Measurements from ENCODE around the gene SYCE3. TPM values are rescaled to one million over a fixed set of nuclear protein-coding genes. Genes with fewer than 3 reads are reported as not detected.

Gene SYCE3
- total RNA-seq, 1 experiment from 2014 or later = not detected

DNA sequence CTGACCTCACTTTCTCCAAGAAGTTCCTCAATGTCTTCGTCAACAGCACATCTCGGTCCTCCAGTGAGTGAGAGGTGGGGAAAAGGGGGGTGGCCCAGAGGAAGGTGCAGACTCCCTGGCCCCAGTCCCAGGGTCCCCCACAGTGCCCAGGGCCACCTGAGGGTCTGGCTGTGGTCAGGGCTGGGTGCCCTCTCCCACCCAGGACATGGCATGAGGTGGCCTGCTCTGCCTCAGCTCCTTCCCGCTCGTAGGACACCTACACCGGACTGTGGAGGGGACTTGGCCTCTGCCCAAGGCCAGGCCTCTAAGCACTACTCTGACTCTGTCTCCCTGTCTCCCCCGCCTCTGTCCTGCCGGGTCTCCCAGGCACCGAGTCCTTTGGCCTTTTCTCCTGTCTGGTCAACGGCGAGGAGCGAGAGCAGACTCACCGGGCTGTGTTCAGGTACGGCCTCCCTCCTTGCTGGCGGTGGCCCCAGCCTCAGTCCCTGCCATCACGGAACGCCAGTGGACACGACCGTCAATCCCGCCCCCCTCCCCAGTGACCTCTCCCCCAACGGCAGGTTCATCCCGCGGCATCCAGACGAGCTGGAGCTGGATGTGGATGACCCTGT is 42.4 kb upstream of the SYCE3 start:
- no peak for DNase-seq (ENCODE audit: low spot score)
- Histone ChIP-seq H3K36me3 (ENCODE audit: insufficient read depth, low read length, poor library complexity, severe bottlenecking) (no peaks in the 10 kb centered on the region), H3K27ac (ENCODE audit: low read depth, low read length, poor library complexity, severe bottlenecking) (no peak overlapping the region), H3K4me1 (ENCODE audit: insufficient read depth, low read length, poor library complexity, severe bottlenecking) (no peaks in the 10 kb centered on the region), H3K4me3 (ENCODE audit: low read depth, low read length, poor library complexity, severe bottlenecking) (no peak overlapping the region), H3K9me3 (ENCODE audit: low read depth, low read length, poor library complexity, severe bottlenecking) (no peaks in the 10 kb centered on the region), H3K27me3 (replicated peaks; ENCODE audit: insufficient read depth, low read depth, low read length, poor library complexity) (no peaks in the 10 kb centered on the region)
- intact Hi-C loops (cut with micrococcal nuclease; ENCODE audit: unreplicated experiment) = loop anchor here (10.0 kb wide), 1 partner anchor 60 kb away; the partner anchor contains the start of gene KLHDC7B
- TF ChIP-seq EZH2 (IDR thresholded peaks at IDR 0.05; ENCODE audit: borderline replicate concordance, low read depth, low read length, poor library complexity, severe bottlenecking) (no peak), CTCF (conservative IDR thresholded peaks at IDR 0.05; ENCODE audit: low read depth, low read length) (no peak)
- CTCF ChIA-PET = no interaction called here
- no TSS peak for BruUV-seq (replicated peaks)
- POLR2A ChIA-PET (ENCODE audit: low non-redundant PET) = no interaction called here

- Histone ChIP-seq H3K4me1 (ENCODE audit: insufficient read depth, low read length, poor library complexity, severe bottlenecking) (no peaks in the 10 kb centered on the region), H3K27me3 (replicated peaks; ENCODE audit: insufficient read depth, low read depth, low read length, poor library complexity) (no peaks in the 10 kb centered on the region), H3K36me3 (ENCODE audit: insufficient read depth, low read length, poor library complexity, severe bottlenecking) (no peaks in the 10 kb centered on the region), H3K4me3 (ENCODE audit: low read depth, low read length, poor library complexity, severe bottlenecking) (no peak overlapping the region), H3K27ac (ENCODE audit: low read depth, low read length, poor library complexity, severe bottlenecking) (no peak overlapping the region), H3K9me3 (ENCODE audit: low read depth, low read length, poor library complexity, severe bottlenecking) (no peaks in the 10 kb centered on the region)
- POLR2A ChIA-PET (ENCODE audit: low non-redundant PET) = no interaction called here
- intact Hi-C loops (cut with micrococcal nuclease; ENCODE audit: unreplicated experiment) = loop anchor here (10.0 kb wide), 1 partner anchor 60 kb away; the partner anchor contains the start of gene KLHDC7B
- CTCF ChIA-PET = no interaction called here
- TF ChIP-seq EZH2 (IDR thresholded peaks at IDR 0.05; ENCODE audit: borderline replicate concordance, low read depth, low read length, poor library complexity, severe bottlenecking) = no peak
- no peak for TF ChIP-seq CTCF (conservative IDR thresholded peaks at IDR 0.05; ENCODE audit: low read depth, low read length)
- DNase-seq (ENCODE audit: low spot score) = no peak
- BruUV-seq (replicated peaks) = no TSS peak
These were observed 41.7 kb upstream of the SYCE3 start for GRCh38 chr22:50604256-50605001.

DNA sequence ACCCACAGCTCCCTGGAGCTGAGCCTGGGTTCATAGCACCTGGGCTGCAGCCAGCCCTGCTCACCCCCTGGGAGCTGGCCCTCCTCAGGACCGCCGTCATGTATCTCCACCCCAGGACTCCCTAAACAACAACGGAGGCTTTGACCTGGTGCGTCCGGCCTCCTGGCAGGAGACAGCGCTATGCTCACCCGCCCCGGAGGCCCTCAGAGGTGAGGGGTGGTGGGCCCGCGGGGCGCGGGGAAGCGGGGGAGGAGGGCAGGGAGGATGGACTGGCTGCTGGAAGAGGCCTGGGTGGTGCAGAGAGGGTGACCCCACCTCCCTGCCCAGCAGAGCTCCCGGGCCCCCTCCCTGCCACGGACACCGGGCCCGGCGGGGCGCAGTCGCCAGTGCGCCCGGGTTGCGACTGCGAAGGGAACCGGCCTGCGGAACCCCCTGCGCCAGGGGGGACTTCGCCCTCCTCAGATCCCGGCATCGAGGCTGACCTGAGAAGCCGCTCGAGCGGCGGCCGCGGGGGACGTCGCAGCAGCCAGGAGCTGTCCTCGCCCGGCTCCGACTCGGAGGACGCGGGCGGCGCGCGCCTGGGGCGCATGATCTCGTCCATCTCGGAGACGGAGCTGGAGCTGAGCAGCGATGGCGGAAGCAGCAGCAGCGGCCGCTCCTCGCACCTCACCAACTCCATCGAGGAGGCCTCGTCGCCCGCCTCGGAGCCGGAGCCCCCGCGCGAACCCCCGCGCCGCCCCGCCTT is 41.0 kb upstream of the SYCE3 start:
- H3K27ac ChIP-seq (ENCODE audit: low read depth, low read length, poor library complexity, severe bottlenecking) = no peak overlapping the region
- no peaks in the 10 kb centered on the region for H3K36me3 ChIP-seq (ENCODE audit: insufficient read depth, low read length, poor library complexity, severe bottlenecking)
- no peaks in the 10 kb centered on the region for H3K27me3 ChIP-seq (replicated peaks; ENCODE audit: insufficient read depth, low read depth, low read length, poor library complexity)
- no peaks in the 10 kb centered on the region for H3K4me1 ChIP-seq (ENCODE audit: insufficient read depth, low read length, poor library complexity, severe bottlenecking)
- TF ChIP-seq EZH2 (IDR thresholded peaks at IDR 0.05; ENCODE audit: borderline replicate concordance, low read depth, low read length, poor library complexity, severe bottlenecking) (no peak), CTCF (conservative IDR thresholded peaks at IDR 0.05; ENCODE audit: low read depth, low read length) (no peak)
- ChIA-PET POLR2A (ENCODE audit: low non-redundant PET) (no interaction called here), CTCF (no interaction called here)
- no peaks in the 10 kb centered on the region for H3K9me3 ChIP-seq (ENCODE audit: low read depth, low read length, poor library complexity, severe bottlenecking)
- intact Hi-C loops (cut with micrococcal nuclease; ENCODE audit: unreplicated experiment) = loop anchor here (10.0 kb wide), 1 partner anchor 59 kb away; the partner anchor contains the start of gene KLHDC7B
- DNase-seq (ENCODE audit: low spot score) = no peak
- no TSS peak for BruUV-seq (replicated peaks)
- H3K4me3 ChIP-seq (ENCODE audit: low read depth, low read length, poor library complexity, severe bottlenecking) = no peak overlapping the region
